ENCODE measurements around the gene ATP5F1B.
A peak's percentile ranks its signal among the peaks of the same experiment; 100 is the strongest.
"Not testable (repeated sequence)": the region's sequence is repeated elsewhere in the genome, so short reads cannot be mapped to it uniquely, and the experiment has no call there.

The ATP5F1B gene

DNA sequence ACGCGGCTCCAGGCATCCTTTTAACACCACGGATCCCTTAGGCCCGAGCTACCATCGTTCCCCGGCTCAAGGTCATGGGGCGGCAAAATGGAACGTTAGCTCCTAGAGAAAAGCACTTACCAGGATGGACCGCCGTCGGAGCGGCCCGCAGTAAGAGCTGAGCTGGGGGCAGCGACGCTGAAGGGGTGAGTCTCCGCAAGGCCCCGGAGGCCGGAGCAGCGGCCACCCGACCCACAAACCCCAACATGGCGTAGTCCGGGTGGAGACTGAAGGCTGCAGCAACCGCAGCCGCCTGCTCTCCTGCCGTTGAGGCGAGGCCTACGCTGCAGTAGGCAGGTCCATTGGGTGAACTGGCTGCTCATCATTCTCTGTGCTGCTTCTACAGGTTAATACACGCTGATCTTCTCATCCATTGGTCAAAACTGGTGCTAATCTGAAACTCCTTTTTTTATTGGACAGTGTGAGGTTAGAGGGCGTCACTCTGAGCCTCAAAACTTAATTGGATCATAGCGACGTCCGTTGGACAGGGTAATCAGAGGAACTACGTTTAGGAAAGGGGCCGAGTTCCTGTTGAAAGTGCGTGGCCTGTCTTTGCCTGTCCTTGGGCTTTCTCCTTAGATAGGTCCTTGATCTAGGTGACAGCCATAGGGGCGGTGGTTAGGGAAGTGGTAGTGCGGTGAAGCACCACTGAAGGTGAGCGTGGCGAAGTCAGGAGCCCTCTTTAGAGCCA is at the start of gene ATP5F1B:
ATP5F1B (minus strand) TSS at position 268 of the 730 bp plus-strand sequence; CDS start at position 247, 21 bp downstream.
- DNase-seq = peak; percentile 91

- no peak for DNase-seq
Measured at GRCh38 chr12:56694161-56694560, 48.4 kb upstream of the ATP5F1B start.

DNA sequence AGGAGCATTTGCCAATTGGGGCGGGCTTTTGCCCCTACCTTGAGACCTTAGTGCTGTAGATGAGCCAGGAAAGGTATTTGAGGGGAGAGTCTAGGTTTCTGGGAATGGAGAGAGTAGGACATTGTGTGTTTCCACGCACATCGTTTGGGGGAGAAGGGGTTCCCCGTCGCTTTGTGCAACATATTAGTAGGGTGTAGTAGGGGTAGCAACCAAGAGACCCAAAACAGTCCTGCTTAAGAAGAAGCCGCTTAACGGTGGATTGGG is 43.0 kb upstream of the ATP5F1B start:
- DNase-seq = no peak

GRCh38 chr12:56688129-56688845 is 42.5 kb upstream of the ATP5F1B start, which contains the start of gene PTGES3:
TSS of gene PTGES3 (minus strand) at chr12:56688284. CDS start at chr12:56687999, 285 bp downstream.
- DNase-seq = peak; percentile 98

DNA sequence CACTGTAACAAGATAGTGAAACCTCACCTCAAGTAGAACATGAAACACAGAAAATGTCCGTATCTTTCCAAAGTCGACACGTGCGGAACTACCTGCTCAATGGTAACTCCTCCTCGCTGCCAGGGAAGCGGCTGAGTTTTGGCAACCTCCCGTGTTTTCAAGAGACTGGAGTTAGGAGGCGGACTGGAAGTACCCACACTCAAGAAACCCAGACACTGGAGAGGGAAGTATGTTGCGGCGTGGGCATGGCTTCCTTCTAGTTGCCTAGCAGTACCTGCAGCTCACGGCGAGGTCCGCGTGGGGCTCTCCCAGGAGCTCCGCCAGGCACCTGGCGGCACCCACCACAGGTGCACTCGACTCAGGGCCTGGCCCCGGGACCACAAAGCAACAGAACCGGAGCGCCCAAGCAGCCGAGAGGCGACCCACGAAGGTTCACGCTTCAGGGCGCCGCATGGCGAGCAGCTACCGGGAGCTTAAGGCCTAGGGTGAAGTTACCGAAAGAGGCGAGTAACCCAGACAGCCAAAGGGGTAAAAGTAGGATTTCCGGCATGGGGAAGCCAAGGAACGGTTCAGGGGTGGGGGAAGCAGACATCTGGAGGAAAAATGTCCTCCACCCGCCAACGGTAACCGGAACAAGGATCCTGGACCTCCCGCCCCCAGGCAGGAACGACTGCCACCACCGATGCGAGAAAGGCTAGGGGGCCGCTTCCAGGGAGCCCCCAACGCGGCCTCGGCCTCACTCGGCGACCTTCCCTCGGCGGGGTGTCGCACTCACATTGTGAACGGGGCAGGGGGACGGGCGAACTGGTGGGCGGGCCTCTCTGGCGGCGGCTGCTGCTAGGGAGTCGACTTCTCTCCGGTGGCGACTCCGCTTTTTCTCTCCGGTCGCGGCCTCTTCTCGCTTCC is 41.7 kb upstream of the ATP5F1B start:
- DNase-seq = peak; percentile 68

GRCh38 chr12:56684745-56685359 is 39.1 kb upstream of the ATP5F1B start:
- peak; percentile 27 for DNase-seq

- peak; percentile 18 for DNase-seq
Measured at GRCh38 chr12:56682323-56682722, 36.5 kb upstream of the ATP5F1B start.

- peak; percentile 32 for DNase-seq
Measured at GRCh38 chr12:56679883-56680575, 34.2 kb upstream of the ATP5F1B start.

DNA sequence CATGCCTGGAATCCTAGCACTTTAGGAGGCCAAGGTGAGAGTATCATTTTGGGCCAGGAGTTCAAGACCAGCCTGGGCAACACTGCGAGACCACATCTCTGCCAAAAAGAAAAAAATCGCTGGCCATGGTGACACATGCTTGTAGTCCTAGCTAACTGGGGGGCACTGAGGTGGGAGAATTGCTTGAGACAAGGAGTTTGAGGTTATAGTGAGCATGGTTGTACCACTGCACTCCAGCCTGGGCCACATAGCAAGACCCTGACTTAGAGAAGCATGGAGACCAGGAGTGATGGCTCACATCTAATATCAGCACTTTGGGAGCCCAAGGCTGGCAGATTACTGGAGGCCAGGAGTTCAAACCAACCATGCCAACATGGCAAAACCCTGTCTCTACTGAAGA is 33.1 kb upstream of the ATP5F1B start:
- peak; percentile 26 for DNase-seq

GRCh38 chr12:56677680-56678079 is 31.9 kb upstream of the ATP5F1B start:
- DNase-seq = peak; percentile 25

DNA sequence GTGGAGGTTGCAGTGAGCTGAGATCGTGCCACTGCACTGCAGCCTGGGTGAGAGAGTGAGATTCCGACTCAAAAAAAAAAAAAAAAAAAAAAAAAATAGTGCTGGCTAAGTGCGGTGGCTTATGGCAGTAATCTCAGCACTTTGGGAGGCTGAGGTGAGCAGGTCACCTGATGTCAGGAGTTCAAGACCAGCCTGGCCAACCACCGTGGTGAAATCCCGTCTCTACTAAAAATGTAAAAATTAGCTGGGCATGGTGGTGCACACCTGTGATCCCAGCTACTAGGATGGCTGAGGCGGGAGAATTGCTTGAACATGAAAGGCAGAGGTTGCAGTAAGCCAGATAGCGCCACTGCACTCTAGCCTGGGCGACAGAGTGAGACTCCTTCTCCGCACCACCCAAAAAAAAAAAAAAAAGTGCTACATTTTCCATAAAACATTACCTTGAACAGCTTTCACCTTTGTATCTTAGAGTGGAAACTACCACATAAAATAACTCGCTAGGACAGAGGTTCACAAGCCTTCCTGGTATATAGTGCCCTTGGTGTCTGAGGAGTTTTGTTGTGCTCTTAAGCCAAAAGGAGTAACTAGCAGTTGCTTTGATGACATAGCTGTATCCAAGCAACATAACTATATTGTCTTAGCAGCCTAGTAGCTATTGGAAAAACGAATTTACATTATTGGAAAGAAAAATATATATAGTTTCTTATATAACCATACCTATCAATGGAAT is 31.2 kb upstream of the ATP5F1B start:
- peak; percentile 22 for DNase-seq

DNA sequence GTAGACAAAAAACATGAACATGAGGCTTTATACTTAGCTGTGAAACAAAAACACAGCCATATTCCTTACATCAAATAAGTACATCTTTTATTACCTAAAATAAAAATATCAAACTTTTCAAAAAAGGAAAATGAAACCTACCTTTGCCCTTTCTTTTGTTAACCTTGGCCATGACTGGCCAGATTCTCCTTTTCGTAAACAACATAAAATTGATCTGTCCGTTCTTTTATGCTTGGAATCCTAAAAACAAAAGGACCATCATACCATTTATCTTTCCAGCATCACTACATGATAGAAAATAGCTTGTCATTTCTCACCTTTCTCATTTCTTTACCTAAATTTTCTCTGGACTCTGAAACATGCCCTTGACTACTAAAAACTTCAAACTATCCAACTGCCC is 25.8 kb upstream of the ATP5F1B start:
- no peak for DNase-seq

DNA sequence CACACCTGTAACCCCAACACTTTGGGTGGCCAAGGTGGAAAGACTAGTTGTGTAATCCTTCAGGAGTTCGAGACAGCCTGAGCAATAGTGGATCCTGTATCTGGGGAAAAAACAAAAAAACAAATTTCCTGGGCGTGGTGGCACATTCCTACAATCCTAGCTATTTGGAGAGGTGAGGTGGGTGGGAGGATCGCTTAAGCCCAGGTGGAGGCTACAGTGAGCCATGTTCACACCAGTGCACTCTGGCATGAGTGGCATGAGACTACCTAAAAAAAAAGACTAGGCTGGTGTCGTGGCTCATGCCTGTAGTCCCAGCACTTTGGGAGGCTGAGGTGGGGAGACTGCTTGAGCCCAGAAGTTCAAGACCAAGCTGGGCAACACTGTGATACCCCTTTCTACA is 25.1 kb upstream of the ATP5F1B start:
- no peak for DNase-seq

GRCh38 chr12:56668197-56668457 is 22.3 kb upstream of the ATP5F1B start:
- DNase-seq = no peak

GRCh38 chr12:56661979-56662638 is 16.3 kb upstream of the ATP5F1B start:
- DNase-seq = no peak

DNA sequence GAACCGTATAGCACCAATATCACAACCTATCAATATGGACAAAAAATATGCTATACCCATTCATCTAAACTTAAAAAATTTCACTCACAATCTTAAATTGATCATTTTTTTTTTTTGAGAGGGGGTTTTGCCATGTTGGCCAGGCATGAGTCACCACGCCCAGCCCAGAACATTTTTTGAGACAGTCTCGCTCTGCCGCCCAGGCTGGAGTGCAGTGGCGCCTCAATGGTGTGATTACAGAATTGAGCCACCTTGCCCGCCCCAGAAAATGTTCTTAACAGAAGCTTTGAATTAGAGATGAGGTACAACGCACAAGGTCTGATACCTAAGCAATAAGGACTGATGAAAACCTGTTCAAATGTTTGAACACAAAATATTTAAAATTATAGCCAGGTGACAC is 15.8 kb upstream of the ATP5F1B start:
- no peak for DNase-seq

DNA sequence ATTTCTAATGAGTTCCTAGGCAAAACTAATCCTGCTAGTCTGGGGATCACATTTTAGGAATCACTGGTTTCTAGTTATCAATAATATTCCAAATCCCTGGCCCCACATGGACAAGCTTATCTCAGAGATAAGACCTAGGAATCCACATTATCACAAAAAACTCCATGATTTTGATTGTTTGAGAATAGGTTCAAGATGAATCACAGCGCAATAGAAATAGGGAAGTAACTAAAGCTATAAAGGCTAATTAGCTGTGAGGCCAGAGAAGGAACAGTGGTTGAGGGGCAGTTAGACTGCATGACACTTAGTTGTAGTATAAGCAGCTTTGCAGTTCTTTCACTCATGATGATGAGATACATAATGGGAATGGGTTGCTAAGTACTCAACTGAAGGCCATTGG is 13.1 kb upstream of the ATP5F1B start:
- DNase-seq = no peak

DNA sequence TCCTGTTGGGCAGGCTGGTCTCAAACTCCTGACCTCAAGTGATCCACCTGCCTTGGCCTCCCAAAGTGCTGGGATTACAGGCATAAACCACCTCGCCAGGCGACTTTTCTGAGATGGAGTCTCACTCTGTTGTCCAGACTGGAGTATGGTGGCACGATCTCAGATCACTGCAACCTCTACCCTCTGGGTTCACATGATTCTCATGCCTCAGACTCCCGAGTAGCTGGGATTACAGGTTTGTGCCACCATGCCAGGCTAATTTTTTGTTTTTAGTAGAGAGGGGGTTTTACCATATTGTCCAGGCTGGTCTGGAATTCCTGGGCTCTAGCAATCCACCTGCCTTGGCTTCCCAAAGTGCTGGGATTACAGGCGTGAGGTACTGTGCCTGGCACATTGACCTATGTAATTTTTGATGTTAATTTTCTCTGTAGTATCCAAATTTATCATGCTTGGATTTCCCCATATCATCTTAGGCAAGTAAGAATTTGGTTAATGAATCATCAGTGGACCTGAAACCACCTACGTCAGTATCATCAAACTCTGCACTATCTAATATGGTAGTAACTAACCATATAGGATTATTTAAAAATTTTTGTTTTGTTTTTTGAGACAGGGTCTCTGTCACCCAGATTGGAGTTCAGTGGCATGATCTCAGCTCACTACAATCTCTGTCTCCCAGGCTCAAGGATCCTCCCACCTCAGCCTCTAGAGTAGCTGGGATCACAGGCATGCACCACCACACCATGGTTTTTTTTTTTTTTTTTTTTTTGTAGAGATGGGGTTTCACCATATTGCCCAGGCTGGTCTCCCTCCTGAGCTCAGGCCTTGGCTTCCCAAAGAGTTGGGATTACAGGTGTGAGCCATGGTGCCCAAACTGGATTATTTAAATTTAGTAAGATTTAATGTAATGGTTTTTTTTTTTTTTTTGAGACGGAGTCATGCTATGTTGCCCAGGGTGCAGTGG is 11.9 kb upstream of the ATP5F1B start:
- no peak for DNase-seq

DNA sequence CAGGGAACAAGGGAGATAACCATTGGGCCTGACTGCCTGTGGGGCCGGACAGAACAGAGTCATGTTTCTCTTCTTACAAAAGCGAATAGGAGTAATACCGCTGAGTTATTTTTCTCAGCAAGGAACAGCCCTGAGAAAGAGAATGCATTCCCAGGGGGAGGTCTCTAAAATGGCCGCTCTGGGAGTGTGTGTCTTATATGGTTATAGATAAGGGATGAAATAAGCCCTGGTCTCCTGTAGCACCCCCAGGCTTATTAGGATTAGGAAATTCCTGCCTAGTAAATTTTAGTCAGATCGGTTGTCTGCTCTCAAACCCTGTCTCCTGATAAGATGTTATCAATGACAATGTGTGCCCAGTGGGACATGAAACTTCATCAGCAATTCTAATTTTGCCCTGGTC is 8.0 kb upstream of the ATP5F1B start:
- DNase-seq = not testable (repeated sequence)

- DNase-seq = not testable (repeated sequence)
Measured at GRCh38 chr12:56648023-56648422, 2.2 kb upstream of the ATP5F1B start.
